K562 (cell line): Measurements from ENCODE around the gene INO80C. TPM values are rescaled to one million over a fixed set of nuclear protein-coding genes. Genes with fewer than 3 reads are reported as not detected.

Experiments
- ATAC-seq: fragments of 200-7000 bp; cut with Tn5 transposase; 3 replicates; pipeline ENCODE4 v1.9.1; 2020; ENCODE audit warnings: moderate library complexity
- BruUV-seq: library from RNA; stranded (reverse); fragments of 400-500 nt; replicated peaks from 2 replicates; lab custom pipeline; 2021; lab: Mats Ljungman, UMichigan
- CTCF ChIA-PET: fragments of 300-600 bp; formaldehyde crosslinking; extraction: SDS; loops from one replicate; lab custom pipeline; 2021; ENCODE audit warnings: low intra/inter-chr PET ratio; lab: Yijun Ruan, JAX
- POLR2A ChIA-PET: fragments of 300-600, 350-650 bp; sonication (Branson Sonifier 250); formaldehyde crosslinking; extraction: SDS; loops from one replicate; lab custom pipeline; 2021; ENCODE audit warnings: antibody characterized with exemption, inconsistent platforms; lab: Yijun Ruan, JAX
- DNase-seq, 4 experiments: peaks; one replicate each; pipeline versions ENCODE4 v3.0.0 to v3.0.0-alpha.2; 2011 to 2018; ENCODE audit warnings: low spot score in 3 of 4, mixed read lengths in 3 of 4; ENCODE audit errors: extremely low read depth in 1 of 4
- FAIRE-seq: peaks from 2 replicates; lab custom pipeline; 2011; peaks lifted over from hg19 to GRCh38; lab: Jason Lieb, UNC
- H2AFZ ChIP-seq: 2 replicates; pipeline ENCODE4 v1.6.0; 2011; ENCODE audit warnings: low read depth, low read length, control low read depth, inconsistent platforms
- H3K27ac ChIP-seq: fragments of 200-600 bp; 3 replicates; pipeline ENCODE4 v1.8.0; 2011; ENCODE audit warnings: low read depth, mild to moderate bottlenecking, control low read depth, inconsistent platforms, low read length, moderate library complexity, mixed read lengths; ENCODE audit errors: extremely low read depth
- H3K27me3 ChIP-seq, 2 experiments: fragments of 300-600 bp in 1 of 2; 2 replicates in 1 of 2; 3 replicates in 1 of 2; pipeline versions ENCODE4 v1.6.0 to v1.8.0; 2011; ENCODE audit warnings: inconsistent platforms in 2 of 2, low read length in 2 of 2, mild to moderate bottlenecking in 1 of 2, mixed read lengths in 1 of 2, moderate library complexity in 1 of 2; ENCODE audit not compliant: control insufficient read depth in 2 of 2, insufficient read depth in 2 of 2
- H3K36me3 ChIP-seq: fragments of 300-600 bp; 3 replicates; pipeline ENCODE4 v1.8.0; 2011; ENCODE audit warnings: mild to moderate bottlenecking, low read length, inconsistent platforms; ENCODE audit not compliant: control insufficient read depth, insufficient read depth
- H3K4me1 ChIP-seq, 2 experiments: fragments of 200-600 bp in 1 of 2; replicated peaks in 1 of 2; 2 replicates in 1 of 2; 3 replicates in 1 of 2; pipeline versions ENCODE4 v1.5.1 to v1.8.0; 2011; ENCODE audit warnings: inconsistent platforms in 2 of 2, low read length in 2 of 2, mild to moderate bottlenecking in 1 of 2, mixed read lengths in 1 of 2, moderate library complexity in 1 of 2; ENCODE audit not compliant: control insufficient read depth in 2 of 2, insufficient read depth in 2 of 2
- H3K4me2 ChIP-seq: 2 replicates; pipeline ENCODE4 v1.6.1; 2011; ENCODE audit warnings: low read length, control low read depth, inconsistent platforms, mixed read lengths; ENCODE audit not compliant: insufficient read depth
- H3K4me3 ChIP-seq: fragments of 200-600 bp; sonication (generic), shearing (Covaris generic); 2 replicates; pipeline ENCODE4 v1.5.1; 2016; ENCODE audit warnings: control low read depth, inconsistent platforms
- H3K79me2 ChIP-seq: fragments of 200-600 bp; 3 replicates; pipeline ENCODE4 v1.8.0; 2011; ENCODE audit warnings: low read length, inconsistent platforms; ENCODE audit not compliant: control insufficient read depth, insufficient read depth
- H3K9ac ChIP-seq, 2 experiments: 2 replicates each; pipeline versions ENCODE4 v1.6.0 to v1.6.1; 2011; ENCODE audit warnings: low read depth in 2 of 2, low read length in 2 of 2, control low read depth in 1 of 2, inconsistent platforms in 1 of 2, mild to moderate bottlenecking in 1 of 2, mixed read lengths in 1 of 2; ENCODE audit not compliant: insufficient read depth in 1 of 2
- H3K9me1 ChIP-seq: one replicate; pipeline ENCODE4 v1.6.0; 2011; ENCODE audit warnings: inconsistent platforms, mild to moderate bottlenecking, low read length, moderate library complexity; ENCODE audit not compliant: control insufficient read depth, insufficient read depth
- H3K9me3 ChIP-seq: replicated peaks from 2 replicates; pipeline ENCODE4 v1.5.1; 2011; ENCODE audit warnings: low read depth, low read length, inconsistent platforms; ENCODE audit not compliant: control insufficient read depth, insufficient read depth
- H4K20me1 ChIP-seq: replicated peaks from 2 replicates; pipeline ENCODE4 v1.6.1; 2011; ENCODE audit warnings: low read length, inconsistent platforms, mixed read lengths; ENCODE audit not compliant: control insufficient read depth, insufficient read depth
- BACH1 ChIP-seq: fragments of 200-800 bp; sonication (Bioruptor generic); IDR thresholded peaks from 2 replicates; pipeline ENCODE4 v1.6.1; 2016; ENCODE audit warnings: missing genetic modification characterization, missing compliant biosample characterization
- CBFA2T3 ChIP-seq: fragments of 450-650 bp; IDR thresholded peaks from 2 replicates; pipeline ENCODE4 v1.6.1; 2017
- CBX5 ChIP-seq: IDR thresholded peaks from 2 replicates; pipeline ENCODE4 v1.6.1; 2014; ENCODE audit warnings: low read depth, borderline replicate concordance
- CREB3 ChIP-seq: fragments of 450-650 bp; conservative IDR thresholded peaks from 2 replicates; pipeline ENCODE4 v1.6.1; 2016; ENCODE audit warnings: missing genetic modification characterization, low read depth, mild to moderate bottlenecking, missing compliant biosample characterization, moderate library complexity
- ETV1 ChIP-seq: fragments of 450-650 bp; conservative IDR thresholded peaks from 2 replicates; pipeline ENCODE4 v1.6.1; 2016; ENCODE audit warnings: missing genetic modification characterization, control low read depth, low read depth, missing compliant biosample characterization
- GTF2A2 ChIP-seq: IDR thresholded peaks from 2 replicates; pipeline ENCODE4 v1.6.1; 2016; ENCODE audit warnings: mild to moderate bottlenecking, missing genetic modification characterization, missing compliant biosample characterization
- IRF1 ChIP-seq: sonication (generic); formaldehyde crosslinking; IDR thresholded peaks from 2 replicates; pipeline ENCODE4 v1.8.0; 2022; ENCODE audit warnings: missing genetic modification reagents, mild to moderate bottlenecking, borderline replicate concordance
- KAT7 ChIP-seq: sonication (generic); formaldehyde crosslinking; IDR thresholded peaks from 2 replicates; pipeline ENCODE4 v1.8.0; 2022; ENCODE audit warnings: missing genetic modification reagents, mild to moderate bottlenecking, borderline replicate concordance
- KDM5B ChIP-seq: fragments of 200-600 bp; sonication (generic); IDR thresholded peaks from 2 replicates; pipeline ENCODE4 v1.6.1; 2012; ENCODE audit warnings: low read depth, mild to moderate bottlenecking, moderate library complexity, low read length, control low read depth, inconsistent platforms; ENCODE audit not compliant: insufficient replicate concordance
- NR3C1 ChIP-seq: sonication (generic); formaldehyde crosslinking; IDR thresholded peaks from 2 replicates; pipeline ENCODE4 v1.8.1; 2022; ENCODE audit warnings: missing genetic modification reagents
- RCOR1 ChIP-seq, 2 experiments: IDR thresholded peaks; 2 replicates each; pipeline ENCODE4 v1.6.1; 2012; ENCODE audit warnings: low read depth in 2 of 2, low read length in 2 of 2, borderline replicate concordance in 1 of 2, improper control_type of control experiment in 1 of 2
- WHSC1 ChIP-seq: IDR thresholded peaks from one replicate; pipeline ENCODE4 v1.6.1; 2012; ENCODE audit warnings: low read length, control low read depth, inconsistent platforms
- ZBTB7A ChIP-seq: IDR thresholded peaks from 2 replicates; pipeline ENCODE4 v1.6.1; 2011; ENCODE audit warnings: low read depth, mild to moderate bottlenecking, low read length, moderate library complexity, borderline replicate concordance; ENCODE audit not compliant: control insufficient read depth
- ZFX ChIP-seq: sonication (generic); formaldehyde crosslinking; IDR thresholded peaks from 2 replicates; pipeline ENCODE4 v1.8.0; 2022; ENCODE audit warnings: mild to moderate bottlenecking, missing genetic modification reagents, moderate library complexity
- ZNF644 ChIP-seq: fragments of 200-800 bp; sonication (Bioruptor generic); IDR thresholded peaks from 2 replicates; pipeline ENCODE4 v1.6.1; 2016; ENCODE audit warnings: low read depth, missing genetic modification characterization, missing compliant biosample characterization
- WGBS: fragments of 100-300 bp; shearing (Covaris generic); methylation state at CpG from one replicate; pipeline ENCODE4 v1.1.6; 2016; ENCODE audit warnings: low coverage, mixed read lengths; ENCODE audit not compliant: insufficient coverage; ENCODE audit errors: missing lambda C conversion rate; 5-methylcytosine and 5-hydroxymethylcytosine counted together
- in situ Hi-C: fragments of 300-500 bp; cut with MboI; formaldehyde crosslinking; loops from 4 replicates; pipeline ENCODE4 v1.15.0; 2018; ENCODE audit warnings: inconsistent platforms, mixed read lengths
- intact Hi-C: fragments of 100-400 bp; cut with micrococcal nuclease; formaldehyde crosslinking; loops from 2 replicates; pipeline ENCODE4 v1.14.2; 2022
- polyA plus RNA-seq, 8 experiments: library from polyadenylated mRNA; depleted of rRNA in 4 of 8; stranded (reverse) in 5 of 8; unstranded in 3 of 8; fragments of >200 nt; fragmentation: Nextera tagmentation in 2 of 8; fragmentation: Illumina TruSeq in 1 of 8; extraction: Ambion mirVana in 2 of 8; extraction: Trizol in 1 of 8; gene quantifications; 2 replicates each; pipeline versions ENCODE4 v1.2.1 to v1.2.3, GENCODE V29; 2011 to 2014; ENCODE audit warnings: inconsistent platforms in 1 of 8, missing spikeins in 1 of 8
- total RNA-seq, 7 experiments: library from RNA; depleted of rRNA in 6 of 7; stranded (reverse); fragments of >200 nt in 6 of 7; fragmentation: Illumina TruSeq in 2 of 7; extraction: Trizol in 2 of 7; gene quantifications; 2 replicates each; pipeline versions ENCODE4 v1.2.1 to v1.2.3, GENCODE V29; 2011 to 2021; ENCODE audit warnings: low replicate concordance in 1 of 7
- TF ChIP-seq, protein P1 (sequence below): IDR thresholded peaks from 2 replicates; pipeline ENCODE4 v1.6.1; 2014; ENCODE audit warnings: antibody characterized with exemption
- TF ChIP-seq, protein P2 (sequence below): fragments of 150-350 bp; IDR thresholded peaks from 2 replicates; pipeline ENCODE4 v1.6.1; 2014; ENCODE audit warnings: low read depth, mild to moderate bottlenecking, low read length, borderline replicate concordance

INO80C gene
- total and polyA plus RNA-seq, 9 of the 15 experiments (the other 6 are each of a cell fraction or from before 2014, with no cell fraction given) = 14.3 to 53.3 (median 46.6) TPM

GRCh38 chr18:35469725-35470124 is 28.0 kb downstream of the INO80C start:
- no peak overlapping the region for H2AFZ ChIP-seq
- ATAC-seq (no peak), DNase-seq (no peak), FAIRE-seq (no peak)
- H3K9me3 ChIP-seq = no peaks in the 10 kb centered on the region
- H3K27ac ChIP-seq = no peak overlapping the region
- no peak for TF ChIP-seq NR3C1 (CRISPR knock-in tag)
- no peak for TF ChIP-seq CREB3 (tag)
- TF ChIP-seq KDM5B = no peak
- TF ChIP-seq KAT7 (CRISPR knock-in tag) = no peak
- TF ChIP-seq, protein P1, sequence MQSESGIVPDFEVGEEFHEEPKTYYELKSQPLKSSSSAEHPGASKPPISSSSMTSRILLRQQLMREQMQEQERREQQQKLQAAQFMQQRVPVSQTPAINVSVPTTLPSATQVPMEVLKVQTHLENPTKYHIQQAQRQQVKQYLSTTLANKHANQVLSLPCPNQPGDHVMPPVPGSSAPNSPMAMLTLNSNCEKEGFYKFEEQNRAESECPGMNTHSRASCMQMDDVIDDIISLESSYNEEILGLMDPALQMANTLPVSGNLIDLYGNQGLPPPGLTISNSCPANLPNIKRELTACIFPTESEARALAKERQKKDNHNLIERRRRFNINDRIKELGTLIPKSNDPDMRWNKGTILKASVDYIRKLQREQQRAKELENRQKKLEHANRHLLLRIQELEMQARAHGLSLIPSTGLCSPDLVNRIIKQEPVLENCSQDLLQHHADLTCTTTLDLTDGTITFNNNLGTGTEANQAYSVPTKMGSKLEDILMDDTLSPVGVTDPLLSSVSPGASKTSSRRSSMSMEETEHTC = no peak
- TF ChIP-seq, protein P2, sequence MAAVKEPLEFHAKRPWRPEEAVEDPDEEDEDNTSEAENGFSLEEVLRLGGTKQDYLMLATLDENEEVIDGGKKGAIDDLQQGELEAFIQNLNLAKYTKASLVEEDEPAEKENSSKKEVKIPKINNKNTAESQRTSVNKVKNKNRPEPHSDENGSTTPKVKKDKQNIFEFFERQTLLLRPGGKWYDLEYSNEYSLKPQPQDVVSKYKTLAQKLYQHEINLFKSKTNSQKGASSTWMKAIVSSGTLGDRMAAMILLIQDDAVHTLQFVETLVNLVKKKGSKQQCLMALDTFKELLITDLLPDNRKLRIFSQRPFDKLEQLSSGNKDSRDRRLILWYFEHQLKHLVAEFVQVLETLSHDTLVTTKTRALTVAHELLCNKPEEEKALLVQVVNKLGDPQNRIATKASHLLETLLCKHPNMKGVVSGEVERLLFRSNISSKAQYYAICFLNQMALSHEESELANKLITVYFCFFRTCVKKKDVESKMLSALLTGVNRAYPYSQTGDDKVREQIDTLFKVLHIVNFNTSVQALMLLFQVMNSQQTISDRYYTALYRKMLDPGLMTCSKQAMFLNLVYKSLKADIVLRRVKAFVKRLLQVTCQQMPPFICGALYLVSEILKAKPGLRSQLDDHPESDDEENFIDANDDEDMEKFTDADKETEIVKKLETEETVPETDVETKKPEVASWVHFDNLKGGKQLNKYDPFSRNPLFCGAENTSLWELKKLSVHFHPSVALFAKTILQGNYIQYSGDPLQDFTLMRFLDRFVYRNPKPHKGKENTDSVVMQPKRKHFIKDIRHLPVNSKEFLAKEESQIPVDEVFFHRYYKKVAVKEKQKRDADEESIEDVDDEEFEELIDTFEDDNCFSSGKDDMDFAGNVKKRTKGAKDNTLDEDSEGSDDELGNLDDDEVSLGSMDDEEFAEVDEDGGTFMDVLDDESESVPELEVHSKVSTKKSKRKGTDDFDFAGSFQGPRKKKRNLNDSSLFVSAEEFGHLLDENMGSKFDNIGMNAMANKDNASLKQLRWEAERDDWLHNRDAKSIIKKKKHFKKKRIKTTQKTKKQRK = no peak
- no peak for TF ChIP-seq ZFX
- no peak for TF ChIP-seq ZBTB7A
- TF ChIP-seq WHSC1 = no peak
- no peak for TF ChIP-seq RCOR1 (IDR thresholded peaks at IDR 0.05; ENCODE audit: borderline replicate concordance in 1 of 2, low read depth in 2 of 2, low read length in 2 of 2)
- no peak for TF ChIP-seq CBX5
- no peak for TF ChIP-seq IRF1
- no peak for TF ChIP-seq BACH1
- no peak for TF ChIP-seq GTF2A2 (tag)
- TF ChIP-seq CBFA2T3 = no peak
- TF ChIP-seq ZNF644 (tag) = no peak
- TF ChIP-seq ETV1 (tag) = no peak
- H4K20me1 ChIP-seq = no peaks in the 10 kb centered on the region
- intact Hi-C loops (no loop called here), in situ Hi-C loops (no loop called here)
- peaks cover 2% of the 10 kb centered on the region for H3K9me1 ChIP-seq
- H3K79me2 ChIP-seq = no peaks in the 10 kb centered on the region
- peaks cover 0 to 12% of the 10 kb centered on the region in 2 experiments; a peak in 2 of 5 replicates for H3K4me1 ChIP-seq
- H3K9ac ChIP-seq = no peak overlapping the region
- no peak overlapping the region for H3K4me2 ChIP-seq
- WGBS = 49% methylated on average over 3 of the region's 3 CpGs
- POLR2A ChIA-PET = interaction anchor here (1.0 to 1.5 kb wide), 2 partner anchors 13 to 27 kb away, joined by 3 to 11 read pairs; partner anchors contain the start of gene INO80C
- peaks cover 4% of the 10 kb centered on the region; the same call in 1 of the 3 replicates for H3K36me3 ChIP-seq
- H3K4me3 ChIP-seq = no peak overlapping the region
- CTCF ChIA-PET = no interaction called here
- BruUV-seq = no TSS peak
- no peaks in the 10 kb centered on the region for H3K27me3 ChIP-seq
